Endothelial cell of umbilical vein (primary cell): ENCODE data around the gene ENTPD1. TPM values are rescaled to one million over a fixed set of nuclear protein-coding genes. Genes with fewer than 3 reads are reported as not detected.

Experiments used
- BruUV-seq: library from RNA; stranded (reverse); fragments of 400-500 nt; replicated peaks from 2 replicates; lab custom pipeline; 2021; lab: Mats Ljungman, UMichigan
- CTCF ChIA-PET: fragments of 300-600, 350-600 bp; sonication (Branson Sonifier 250); formaldehyde crosslinking; loops from one replicate; lab custom pipeline; 2021; ENCODE audit warnings: antibody characterized with exemption, inconsistent platforms; lab: Charles Lee
- POLR2A ChIA-PET: fragments of 300-600, 350-600 bp; sonication (Branson Sonifier 250); formaldehyde crosslinking; loops from one replicate; lab custom pipeline; 2021; ENCODE audit warnings: antibody characterized with exemption, inconsistent platforms; lab: Charles Lee
- DNase-seq: peaks from one replicate; pipeline ENCODE4 v3.0.0-alpha.2; 2011; ENCODE audit warnings: low read depth, low spot score
- FAIRE-seq: peaks from 2 replicates; lab custom pipeline; 2011; peaks lifted over from hg19 to GRCh38; lab: Jason Lieb, UNC
- H2AFZ ChIP-seq: 2 replicates; pipeline ENCODE4 v1.6.0; 2012; ENCODE audit warnings: low read depth, low read length, control low read depth, inconsistent platforms
- H3K27ac ChIP-seq: 2 replicates; pipeline ENCODE4 v1.5.1; 2011; ENCODE audit warnings: low read depth, mild to moderate bottlenecking, control low read depth, low read length, moderate library complexity; ENCODE audit not compliant: insufficient read depth
- H3K27me3 ChIP-seq, 2 experiments: 2 replicates each; pipeline versions ENCODE4 v1.6.0 to v1.6.1; 2011; ENCODE audit warnings: low read length in 2 of 2, mixed read lengths in 1 of 2; ENCODE audit not compliant: control insufficient read depth in 2 of 2, insufficient read depth in 2 of 2
- H3K36me3 ChIP-seq, 2 experiments: 2 replicates in 1 of 2; 3 replicates in 1 of 2; pipeline ENCODE4 v1.5.1; 2011; ENCODE audit warnings: low read length in 2 of 2, mild to moderate bottlenecking in 1 of 2, moderate library complexity in 1 of 2; ENCODE audit not compliant: control insufficient read depth in 2 of 2, insufficient read depth in 2 of 2; ENCODE audit errors: extremely low read depth in 1 of 2
- H3K4me1 ChIP-seq: 3 replicates; pipeline ENCODE4 v1.5.1; 2011; ENCODE audit warnings: mild to moderate bottlenecking, low read length; ENCODE audit not compliant: control insufficient read depth, insufficient read depth; ENCODE audit errors: extremely low read depth
- H3K4me2 ChIP-seq: 2 replicates; pipeline ENCODE4 v1.6.1; 2011; ENCODE audit warnings: low read length, control low read depth, mixed read lengths; ENCODE audit not compliant: insufficient read depth
- H3K4me3 ChIP-seq, 3 experiments: fragments of 200-600 bp in 1 of 3; sonication (generic), shearing (Covaris generic) in 1 of 3; replicated peaks in 1 of 3; 2 replicates each; pipeline ENCODE4 v1.5.1; 2011 to 2016; ENCODE audit warnings: control low read depth in 3 of 3, low read length in 3 of 3, mild to moderate bottlenecking in 2 of 3, inconsistent platforms in 1 of 3, low read depth in 1 of 3, moderate library complexity in 1 of 3; ENCODE audit not compliant: insufficient read depth in 1 of 3
- H3K79me2 ChIP-seq: 2 replicates; pipeline ENCODE4 v1.6.0; 2012; ENCODE audit warnings: low read length, inconsistent platforms; ENCODE audit not compliant: control insufficient read depth, insufficient read depth
- H3K9ac ChIP-seq: replicated peaks from 2 replicates; pipeline ENCODE3; 2011; ENCODE audit warnings: low read length, control low read depth; ENCODE audit not compliant: insufficient read depth; ENCODE audit errors: extremely low read depth
- H3K9me1 ChIP-seq: replicated peaks from 3 replicates; pipeline ENCODE4 v1.6.0; 2011; ENCODE audit warnings: mild to moderate bottlenecking, low read length; ENCODE audit not compliant: control insufficient read depth, insufficient read depth; ENCODE audit errors: extremely low read depth
- H3K9me3 ChIP-seq: replicated peaks from 2 replicates; pipeline ENCODE4 v1.5.1; 2012; ENCODE audit warnings: low read length, inconsistent platforms; ENCODE audit not compliant: control insufficient read depth, insufficient read depth
- H4K20me1 ChIP-seq: replicated peaks from 2 replicates; pipeline ENCODE3; 2011; ENCODE audit warnings: mild to moderate bottlenecking, low read length; ENCODE audit not compliant: control insufficient read depth, insufficient read depth; ENCODE audit errors: extremely low read depth
- CTCF ChIP-seq, 2 donors: IDR thresholded peaks; 1 replicate in 1 of 2; 2 replicates in 1 of 2; pipeline ENCODE4 v1.5.1; 2011; ENCODE audit warnings: low read length in 2 of 2, mild to moderate bottlenecking in 2 of 2, moderate library complexity in 2 of 2, control low read depth in 1 of 2, inconsistent platforms in 1 of 2, low read depth in 1 of 2; ENCODE audit not compliant: insufficient read depth in 1 of 2; ENCODE audit errors: extremely low read depth in 1 of 2
- EZH2 ChIP-seq: IDR thresholded peaks from 2 replicates; pipeline ENCODE4 v1.6.1; 2012; ENCODE audit warnings: borderline replicate concordance, low read depth, mild to moderate bottlenecking, moderate library complexity, low read length, inconsistent platforms; ENCODE audit not compliant: severe bottlenecking
- FOS ChIP-seq: IDR thresholded peaks from 2 replicates; pipeline ENCODE4 v1.6.1; 2011; ENCODE audit warnings: mild to moderate bottlenecking, low read length, moderate library complexity, borderline replicate concordance; ENCODE audit not compliant: insufficient read depth
- GATA2 ChIP-seq: IDR thresholded peaks from 2 replicates; pipeline ENCODE4 v1.7.0; 2011; ENCODE audit warnings: low read depth, mild to moderate bottlenecking, moderate library complexity, mixed read lengths, low read length; ENCODE audit not compliant: insufficient read length, insufficient read depth
- JUN ChIP-seq: IDR thresholded peaks from 2 replicates; pipeline ENCODE4 v1.6.1; 2011; ENCODE audit warnings: borderline replicate concordance, low read depth; ENCODE audit not compliant: insufficient read length, insufficient read depth
- MYC ChIP-seq: IDR thresholded peaks from one replicate; pipeline ENCODE4 v1.6.1; 2011; ENCODE audit warnings: mild to moderate bottlenecking, low read depth, low read length
- POLR2A ChIP-seq: IDR thresholded peaks from 2 replicates; pipeline ENCODE4 v1.6.1; 2012; ENCODE audit warnings: low read depth, mild to moderate bottlenecking, control low read depth, low read length
- POLR2AphosphoS5 ChIP-seq: IDR thresholded peaks from 2 replicates; pipeline ENCODE4 v1.6.1; 2012; ENCODE audit warnings: low read depth, mild to moderate bottlenecking, control low read depth, low read length, moderate library complexity; ENCODE audit not compliant: insufficient read depth
- dilution Hi-C: fragments of 300-500 bp; cut with MboI; formaldehyde crosslinking; loops from one replicate; pipeline ENCODE4 v1.15.0; 2019; ENCODE audit warnings: low sequenced_read_pairs; ENCODE audit not compliant: extremely low pct_ligation_motif_present
- intact Hi-C: fragments of 100-400 bp; cut with micrococcal nuclease; formaldehyde crosslinking; loops from one replicate; pipeline ENCODE4 v1.10.0; 2022
- polyA plus RNA-seq, 4 experiments: library from polyadenylated mRNA; depleted of rRNA in 3 of 4; stranded (reverse) in 3 of 4; unstranded in 1 of 4; fragments of >200 nt; gene quantifications; 2 replicates each; pipeline versions ENCODE4 v1.2.1 to v1.2.3, GENCODE V29; 2011 to 2012; ENCODE audit warnings: missing spikeins in 1 of 4
- total RNA-seq: library from RNA; stranded (reverse); gene quantifications from 2 replicates; pipeline ENCODE4 v1.2.3, GENCODE V29; 2021
- TF ChIP-seq, protein P1 (sequence below): IDR thresholded peaks from 2 replicates; pipeline ENCODE4 v1.6.1; 2011; ENCODE audit not compliant: insufficient read depth, insufficient read length

The ENTPD1 gene
- total and polyA plus RNA-seq, 2 donors (not counting 3 experiments of a cell fraction or from before 2014, with no cell fraction given), result 10.2 to 23.0 TPM

DNA sequence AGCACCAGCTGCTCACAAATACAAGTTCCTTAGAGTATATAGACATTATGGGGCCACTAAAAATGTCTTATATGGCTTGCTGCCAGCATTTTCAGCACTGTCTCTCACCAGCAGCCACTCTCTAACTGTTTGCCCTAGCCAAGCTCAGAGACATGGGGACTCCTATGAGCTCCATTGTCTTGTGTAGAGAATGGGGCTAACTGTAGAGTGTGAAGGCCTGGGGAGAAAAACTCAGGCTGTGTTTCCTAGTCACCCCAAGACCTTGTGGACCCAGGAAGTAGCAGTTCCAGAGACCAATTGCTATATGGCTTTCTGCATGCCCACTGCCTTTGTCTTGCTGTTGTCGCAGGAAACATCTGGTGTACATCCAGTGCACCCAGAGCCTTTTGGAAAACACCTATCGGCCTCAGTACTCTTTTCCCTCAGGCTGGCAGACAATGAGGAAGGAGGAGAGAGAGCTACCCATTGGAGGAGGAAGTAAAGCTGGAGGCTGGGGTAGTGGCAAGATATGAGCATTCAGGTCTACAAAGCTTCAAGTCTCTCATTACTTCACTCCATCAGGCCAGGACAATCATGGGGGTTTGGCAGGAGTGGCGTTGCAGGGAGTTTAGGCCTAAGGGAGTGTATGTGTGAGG is 28.4 kb downstream of the ENTPD1 start:
- Histone ChIP-seq H3K9me1 (no peaks in the 10 kb centered on the region), H4K20me1 (no peaks in the 10 kb centered on the region), H3K9ac (no peak overlapping the region), H3K4me2 (no peak overlapping the region), H3K36me3 (no peaks in the 10 kb centered on the region), H3K4me1 (peaks cover 6% of the 10 kb centered on the region), H3K27me3 (no peaks in the 10 kb centered on the region), H2AFZ (no peak overlapping the region), H3K9me3 (no peaks in the 10 kb centered on the region), H3K27ac (no peak overlapping the region), H3K79me2 (no peaks in the 10 kb centered on the region), H3K4me3 (no peak overlapping the region)
- CTCF ChIA-PET, result interaction anchor here (1.3 to 4.3 kb wide), 3 partner anchors 12 to 90 kb away, joined by 4 to 18 read pairs (median 16); partner anchors contain the start of gene TCTN3
- DNase-seq (no peak), FAIRE-seq (no peak)
- dilution Hi-C loops (no loop called here), intact Hi-C loops (no loop called here)
- BruUV-seq, result no TSS peak
- no peak for TF ChIP-seq JUN
- TF ChIP-seq CTCF (IDR thresholded peaks at IDR 0.05; ENCODE audit: extremely low read depth in 1 of 2, insufficient read depth in 1 of 2, low read depth in 1 of 2, low read length in 2 of 2), result no peak
- TF ChIP-seq POLR2AphosphoS5, result no peak
- no peak for TF ChIP-seq EZH2
- no peak for TF ChIP-seq MYC
- no peak for TF ChIP-seq GATA2
- TF ChIP-seq, protein P1, sequence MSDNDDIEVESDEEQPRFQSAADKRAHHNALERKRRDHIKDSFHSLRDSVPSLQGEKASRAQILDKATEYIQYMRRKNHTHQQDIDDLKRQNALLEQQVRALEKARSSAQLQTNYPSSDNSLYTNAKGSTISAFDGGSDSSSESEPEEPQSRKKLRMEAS, result no peak
- TF ChIP-seq POLR2A, result no peak
- no peak for TF ChIP-seq FOS
- POLR2A ChIA-PET, result no interaction called here
